Trophoblast cell (in vitro differentiated cells and primary cell): ENCODE measurements around the gene KY. TPM values are rescaled to one million over a fixed set of nuclear protein-coding genes. Genes with fewer than 3 reads are reported as not detected.

Source experiments
- DNase-seq, 2 donors: peaks; one replicate each; pipeline ENCODE4 v3.0.0-alpha.2; 2016
- H2AFZ ChIP-seq: 2 replicates; pipeline ENCODE4 v1.6.1; 2013; ENCODE audit warnings: low read length, moderate library complexity, mild to moderate bottlenecking; ENCODE audit not compliant: insufficient read depth, poor library complexity
- H2AK5ac ChIP-seq: 2 replicates; pipeline ENCODE4 v1.6.1; 2013; ENCODE audit warnings: mild to moderate bottlenecking, low read length
- H2BK120ac ChIP-seq: 2 replicates; pipeline ENCODE4 v1.6.1; 2013; ENCODE audit warnings: low read length, mild to moderate bottlenecking, moderate library complexity; ENCODE audit not compliant: insufficient read depth, poor library complexity
- H2BK12ac ChIP-seq: 2 replicates; pipeline ENCODE4 v1.6.1; 2013; ENCODE audit warnings: mild to moderate bottlenecking, low read length, moderate library complexity
- H2BK5ac ChIP-seq: 2 replicates; pipeline ENCODE4 v1.6.1; 2013; ENCODE audit warnings: low read length, low read depth, moderate library complexity, mild to moderate bottlenecking; ENCODE audit not compliant: poor library complexity
- H3K14ac ChIP-seq: 2 replicates; pipeline ENCODE4 v1.6.1; 2013; ENCODE audit warnings: mild to moderate bottlenecking, low read length
- H3K18ac ChIP-seq: 2 replicates; pipeline ENCODE4 v1.6.1; 2013; ENCODE audit warnings: mild to moderate bottlenecking, low read length
- H3K23ac ChIP-seq: 2 replicates; pipeline ENCODE4 v1.6.1; 2013; ENCODE audit warnings: low read length
- H3K27ac ChIP-seq: 2 replicates; pipeline ENCODE4 v1.5.1; 2013; ENCODE audit warnings: low read depth, mild to moderate bottlenecking, inconsistent platforms, low read length, moderate library complexity
- H3K27me3 ChIP-seq: 2 replicates; pipeline ENCODE4 v1.6.1; 2013; ENCODE audit warnings: inconsistent platforms, mild to moderate bottlenecking, low read length, moderate library complexity; ENCODE audit not compliant: insufficient read depth
- H3K36me3 ChIP-seq, 2 experiments: 1 replicate in 1 of 2; 2 replicates in 1 of 2; pipeline ENCODE4 v1.6.1; 2013; ENCODE audit warnings: low read length in 2 of 2, mild to moderate bottlenecking in 2 of 2, moderate library complexity in 1 of 2; ENCODE audit not compliant: insufficient read depth in 2 of 2, control insufficient read depth in 1 of 2
- H3K4ac ChIP-seq: 2 replicates; pipeline ENCODE4 v1.6.1; 2013; ENCODE audit warnings: low read depth, mild to moderate bottlenecking, low read length, moderate library complexity
- H3K4me1 ChIP-seq, 2 experiments: 1 replicate in 1 of 2; 2 replicates in 1 of 2; pipeline ENCODE4 v1.6.1; 2013; ENCODE audit warnings: low read length in 2 of 2, mild to moderate bottlenecking in 2 of 2, moderate library complexity in 1 of 2; ENCODE audit not compliant: insufficient read depth in 2 of 2, control insufficient read depth in 1 of 2
- H3K4me2 ChIP-seq: 2 replicates; pipeline ENCODE4 v1.6.1; 2013; ENCODE audit warnings: inconsistent platforms, mild to moderate bottlenecking, low read length, moderate library complexity
- H3K4me3 ChIP-seq: 2 replicates; pipeline ENCODE4 v1.5.1; 2013; ENCODE audit warnings: mild to moderate bottlenecking, low read depth, low read length, inconsistent platforms
- H3K79me1 ChIP-seq: one replicate; pipeline ENCODE4 v1.6.1; 2013; ENCODE audit warnings: low read length
- H3K79me2 ChIP-seq: 2 replicates; pipeline ENCODE4 v1.6.1; 2013; ENCODE audit warnings: low read length, mild to moderate bottlenecking; ENCODE audit not compliant: control insufficient read depth, insufficient read depth, poor library complexity
- H3K9ac ChIP-seq: 2 replicates; pipeline ENCODE4 v1.6.1; 2013; ENCODE audit warnings: mild to moderate bottlenecking, low read length
- H3K9me3 ChIP-seq: 2 replicates; pipeline ENCODE4 v1.6.1; 2013; ENCODE audit warnings: low read depth, mild to moderate bottlenecking, control low read depth, inconsistent platforms, low read length; ENCODE audit not compliant: insufficient read depth
- H4K12ac ChIP-seq: 2 replicates; pipeline ENCODE4 v1.6.1; 2013; ENCODE audit warnings: low read depth, mild to moderate bottlenecking, low read length, moderate library complexity
- H4K8ac ChIP-seq: 2 replicates; pipeline ENCODE4 v1.6.1; 2013; ENCODE audit warnings: low read depth, mild to moderate bottlenecking, low read length, moderate library complexity
- H4K91ac ChIP-seq: one replicate; pipeline ENCODE4 v1.6.1; 2013; ENCODE audit warnings: low read depth, mild to moderate bottlenecking, low read length, moderate library complexity
- WGBS: extraction: QIAGEN DNeasy Blood & Tissue Kit; methylation state at CpG from one replicate; pipeline ENCODE4 v1.1.7; 2013; ENCODE audit warnings: missing lambda C conversion rate; ENCODE audit not compliant: insufficient read length, insufficient coverage; ENCODE audit errors: extremely low coverage; 5-methylcytosine and 5-hydroxymethylcytosine counted together
- polyA plus RNA-seq: library from polyadenylated mRNA; stranded (reverse); fragments of 200-250 nt; gene quantifications from 2 replicates; pipeline ENCODE4 v1.2.3, GENCODE V29; 2013

The KY gene, protein sequence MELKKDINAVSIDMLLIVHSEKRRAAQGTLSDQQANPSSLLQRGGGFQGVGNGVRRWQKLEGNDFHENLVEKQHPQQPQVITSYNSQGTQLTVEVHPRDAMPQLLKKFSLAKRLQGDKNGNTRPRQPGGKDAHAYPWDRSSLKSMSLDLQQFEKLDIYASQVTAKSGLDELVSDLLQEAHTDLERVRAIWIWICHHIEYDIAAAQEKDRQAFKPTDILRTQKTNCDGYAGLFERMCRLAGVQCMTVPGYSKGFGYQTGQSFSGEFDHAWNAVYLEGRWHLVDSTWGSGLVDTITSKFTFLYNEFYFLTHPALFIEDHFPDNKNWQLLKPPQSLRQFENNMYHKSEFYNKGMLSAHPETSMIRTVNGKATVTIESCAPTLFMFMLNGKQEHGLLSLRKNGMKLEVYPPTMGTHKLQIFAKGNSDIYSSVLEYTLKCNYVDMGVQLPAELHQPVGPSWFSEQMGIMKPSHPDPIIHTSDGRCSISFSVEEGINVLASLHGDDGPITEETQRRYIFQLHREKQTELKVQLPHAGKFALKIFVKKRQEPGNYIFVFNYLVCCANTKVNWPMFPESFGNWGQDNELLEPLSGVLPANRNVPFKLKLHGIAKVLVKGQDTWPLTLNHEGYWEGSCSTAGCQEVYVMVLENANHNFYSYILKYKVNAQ
- not detected in 2 replicates for polyA plus RNA-seq

- peak within 1 kb of the TSS; percentile 20 for H3K4me3 ChIP-seq
- H3K79me2 ChIP-seq, result no peaks in the 10 kb centered on the region
- no peak within 1 kb of the TSS for H2BK120ac ChIP-seq
- H3K4ac ChIP-seq, result no peak within 1 kb of the TSS
- no CpG with 5 or more reads among the region's 77 CpGs for WGBS
- no peak within 1 kb of the TSS for H3K14ac ChIP-seq
- H4K12ac ChIP-seq, result no peak within 1 kb of the TSS
- no peak within 1 kb of the TSS for H4K8ac ChIP-seq
- no peak within 1 kb of the TSS for H3K18ac ChIP-seq
- no peaks in the 10 kb centered on the region for H3K79me1 ChIP-seq
- H3K23ac ChIP-seq, result no peak within 1 kb of the TSS
- H3K36me3 ChIP-seq, result no peaks in the 10 kb centered on the region
- DNase-seq, result peak in 1 of 2 donors; percentile 38
- H3K27ac ChIP-seq, result no peak within 1 kb of the TSS
- H3K9ac ChIP-seq, result no peak within 1 kb of the TSS
- H2BK5ac ChIP-seq, result no peak within 1 kb of the TSS
- no peak within 1 kb of the TSS for H2AK5ac ChIP-seq
- H2BK12ac ChIP-seq, result no peak within 1 kb of the TSS
- H3K4me2 ChIP-seq, result peak within 1 kb of the TSS; percentile 69
- no peak within 1 kb of the TSS for H2AFZ ChIP-seq
- peaks cover 4% of the 10 kb centered on the region in 2 experiments for H3K4me1 ChIP-seq
- no peak within 1 kb of the TSS for H4K91ac ChIP-seq
- H3K27me3 ChIP-seq, result peaks cover 48% of the 10 kb centered on the region
- peaks cover 5% of the 10 kb centered on the region for H3K9me3 ChIP-seq
Measured at GRCh38 chr3:134650431-134651346, at the start of gene KY. KY (minus strand) TSS chr3:134651022; CDS start chr3:134650960, 62 bp downstream.

DNA sequence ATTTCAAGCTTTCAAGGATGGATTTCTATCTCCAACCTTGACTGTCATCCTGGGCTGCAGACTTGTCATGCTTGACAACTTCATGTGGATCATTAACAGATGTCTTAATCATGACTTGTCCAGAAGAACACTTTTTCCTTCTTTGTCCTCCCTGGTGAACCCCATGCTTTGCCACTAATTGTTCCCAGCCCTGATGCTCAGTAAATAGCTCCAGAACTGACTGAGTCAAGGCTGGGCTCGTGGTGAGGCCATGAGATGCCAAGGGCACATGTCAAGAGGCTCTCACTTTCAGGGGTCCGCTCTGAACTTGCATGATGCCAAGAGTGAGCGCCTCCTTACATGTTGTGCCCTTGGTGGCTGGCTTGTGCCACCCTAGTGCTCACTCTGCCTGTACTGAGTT is 48.9 kb upstream of the KY start:
- no peak overlapping the region for H3K14ac ChIP-seq
- H2BK5ac ChIP-seq, result no peak overlapping the region
- H4K12ac ChIP-seq, result no peak overlapping the region
- no peak overlapping the region for H3K4ac ChIP-seq
- no peak overlapping the region for H4K8ac ChIP-seq
- no peak overlapping the region for H4K91ac ChIP-seq
- peaks cover 1% of the 10 kb centered on the region for H3K9me3 ChIP-seq
- H3K79me1 ChIP-seq, result no peaks in the 10 kb centered on the region
- H3K27ac ChIP-seq, result no peak overlapping the region
- H3K36me3 ChIP-seq, result no peaks in the 10 kb centered on the region
- no peak overlapping the region for H2BK12ac ChIP-seq
- no peak overlapping the region for H3K4me2 ChIP-seq
- H3K4me1 ChIP-seq, result no peaks in the 10 kb centered on the region
- no peak overlapping the region for H2AK5ac ChIP-seq
- H2BK120ac ChIP-seq, result no peak overlapping the region
- no peak overlapping the region for H2AFZ ChIP-seq
- no peak for DNase-seq
- no peak overlapping the region for H3K4me3 ChIP-seq
- no peaks in the 10 kb centered on the region for H3K27me3 ChIP-seq
- no peaks in the 10 kb centered on the region for H3K79me2 ChIP-seq
- H3K18ac ChIP-seq, result no peak overlapping the region
- H3K9ac ChIP-seq, result peak overlapping the region; percentile 47
- no peak overlapping the region for H3K23ac ChIP-seq
- WGBS, result no CpG with 5 or more reads among the region's 3 CpGs

DNA sequence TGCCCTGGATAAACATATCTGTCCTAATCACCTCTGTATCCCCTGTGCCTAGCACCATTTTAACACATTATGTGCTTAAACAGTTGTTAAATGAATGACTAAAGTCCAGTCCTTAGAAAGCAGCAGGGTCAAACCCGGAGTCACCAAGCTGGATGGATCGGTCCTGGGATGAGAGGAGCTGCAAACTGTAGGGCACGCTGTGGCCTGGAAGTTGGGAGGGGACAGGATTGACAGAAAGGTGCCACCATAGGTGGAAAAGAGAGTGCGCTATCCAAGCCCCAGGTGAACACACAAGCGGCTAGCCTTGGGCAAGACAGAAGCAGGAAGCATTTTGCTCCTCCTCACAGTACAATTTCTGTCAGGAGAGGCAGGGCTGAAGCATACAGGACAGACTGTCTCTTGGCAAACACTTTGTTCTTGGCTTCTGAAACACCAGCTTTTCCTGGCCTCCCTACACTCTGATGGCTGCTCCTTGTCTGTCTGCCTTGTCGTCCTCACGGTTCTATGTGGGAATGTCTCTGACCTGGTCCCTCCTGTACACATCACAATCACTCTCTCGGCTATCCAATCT is 48.4 kb upstream of the KY start:
- Histone ChIP-seq H4K91ac (no peak overlapping the region), H3K9me3 (peaks cover 1% of the 10 kb centered on the region), H2AFZ (no peak overlapping the region), H3K27me3 (no peaks in the 10 kb centered on the region), H3K27ac (no peak overlapping the region), H3K9ac (no peak overlapping the region), H3K79me2 (no peaks in the 10 kb centered on the region), H3K79me1 (no peaks in the 10 kb centered on the region), H3K23ac (no peak overlapping the region), H4K12ac (no peak overlapping the region), H2BK5ac (no peak overlapping the region), H2AK5ac (no peak overlapping the region), H4K8ac (no peak overlapping the region), H2BK12ac (no peak overlapping the region), H3K4me1 (no peaks in the 10 kb centered on the region), H3K4ac (no peak overlapping the region), H3K4me2 (no peak overlapping the region), H3K14ac (no peak overlapping the region), H3K4me3 (no peak overlapping the region), H2BK120ac (no peak overlapping the region), H3K18ac (no peak overlapping the region), H3K36me3 (no peaks in the 10 kb centered on the region)
- DNase-seq, result no peak
- no CpG with 5 or more reads among the region's 8 CpGs for WGBS
